Lower leg skin (tissue), 4 donors: ENCODE results near the gene PTPN2. TPM values are rescaled to one million over a fixed set of nuclear protein-coding genes. Genes with fewer than 3 reads are reported as not detected.
"Not testable (repeated sequence)": the region's sequence is repeated elsewhere in the genome, so short reads cannot be mapped to it uniquely, and the experiment has no call there.

Source experiments
- DNase-seq, 2 donors: peaks; one replicate each; pipeline ENCODE4 v3.0.0-alpha.2; 2019; ENCODE audit warnings: low spot score in 2 of 2
- H3K4me3 ChIP-seq: fragments of 200-600 bp; sonication (generic); 2 replicates; pipeline ENCODE4 v1.5.1; 2017; ENCODE audit warnings: mild to moderate bottlenecking, low read depth; ENCODE audit not compliant: poor library complexity, severe bottlenecking
- POLR2A ChIP-seq, 2 donors: fragments of 450-650 bp; IDR thresholded peaks; one replicate each; pipeline ENCODE4 v1.6.1; 2016 to 2017; ENCODE audit warnings: antibody characterized with exemption in 2 of 2, mild to moderate bottlenecking in 1 of 2, moderate library complexity in 1 of 2
- WGBS, 2 donors: methylation state at CpG; one replicate each; pipeline ENCODE4 v1.1.5; 2018; 5-methylcytosine and 5-hydroxymethylcytosine counted together
- intact Hi-C: fragments of 100-400 bp; cut with DNase I; formaldehyde crosslinking; loops from one replicate; pipeline ENCODE4 v1.15.0; 2023; ENCODE audit warnings: low total_unique reads
- total RNA-seq, 4 donors: library from RNA; depleted of rRNA; stranded (reverse); fragments of >200 nt; gene quantifications; one replicate each; pipeline ENCODE4 v1.1.0, GENCODE V29; 2016
- TF ChIP-seq, protein P1 (sequence below), 3 donors: fragments of 450-650 bp; IDR thresholded peaks; one replicate each; pipeline ENCODE4 v1.5.1; 2016; ENCODE audit warnings: antibody characterized with exemption in 3 of 3, mild to moderate bottlenecking in 3 of 3, moderate library complexity in 2 of 3

PTPN2 gene
- total RNA-seq, 4 donors from 2014 or later, result 26.0 to 53.2 (median 40.4) TPM

DNA sequence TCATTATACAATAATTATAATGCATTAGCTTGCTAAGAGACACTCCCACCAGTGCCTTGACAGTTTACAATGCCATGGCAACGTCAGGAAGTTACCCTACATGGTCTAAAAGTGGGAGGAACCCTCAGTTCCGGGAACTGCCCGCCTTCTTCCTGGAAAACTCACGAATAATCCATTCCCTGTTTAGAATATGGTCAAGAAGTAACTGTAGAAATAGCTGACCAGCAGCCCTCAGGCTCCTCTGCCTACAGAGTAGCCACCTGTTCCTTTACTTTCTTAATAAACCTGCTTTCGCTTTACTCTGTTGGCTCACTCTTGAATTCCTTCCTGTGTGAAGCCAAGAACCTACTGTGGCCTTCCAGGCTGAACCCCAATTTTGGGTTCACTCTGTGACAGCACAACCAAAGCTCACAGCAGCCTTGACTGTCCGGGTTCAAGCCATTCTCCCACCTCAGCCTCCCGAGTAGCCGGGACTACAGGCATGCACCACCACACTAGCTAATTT lies 20.0 kb upstream of the PTPN2 start:
- intact Hi-C loops, result no loop called here
- TF ChIP-seq, protein P1, sequence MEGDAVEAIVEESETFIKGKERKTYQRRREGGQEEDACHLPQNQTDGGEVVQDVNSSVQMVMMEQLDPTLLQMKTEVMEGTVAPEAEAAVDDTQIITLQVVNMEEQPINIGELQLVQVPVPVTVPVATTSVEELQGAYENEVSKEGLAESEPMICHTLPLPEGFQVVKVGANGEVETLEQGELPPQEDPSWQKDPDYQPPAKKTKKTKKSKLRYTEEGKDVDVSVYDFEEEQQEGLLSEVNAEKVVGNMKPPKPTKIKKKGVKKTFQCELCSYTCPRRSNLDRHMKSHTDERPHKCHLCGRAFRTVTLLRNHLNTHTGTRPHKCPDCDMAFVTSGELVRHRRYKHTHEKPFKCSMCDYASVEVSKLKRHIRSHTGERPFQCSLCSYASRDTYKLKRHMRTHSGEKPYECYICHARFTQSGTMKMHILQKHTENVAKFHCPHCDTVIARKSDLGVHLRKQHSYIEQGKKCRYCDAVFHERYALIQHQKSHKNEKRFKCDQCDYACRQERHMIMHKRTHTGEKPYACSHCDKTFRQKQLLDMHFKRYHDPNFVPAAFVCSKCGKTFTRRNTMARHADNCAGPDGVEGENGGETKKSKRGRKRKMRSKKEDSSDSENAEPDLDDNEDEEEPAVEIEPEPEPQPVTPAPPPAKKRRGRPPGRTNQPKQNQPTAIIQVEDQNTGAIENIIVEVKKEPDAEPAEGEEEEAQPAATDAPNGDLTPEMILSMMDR (IDR thresholded peaks at IDR 0.05), result no peak
- no peak for TF ChIP-seq POLR2A (IDR thresholded peaks at IDR 0.05)
- WGBS, 2 donors, result 72 to 74% methylated on average over 8 of the region's 8 CpGs
- H3K4me3 ChIP-seq, result no peak overlapping the region
- DNase-seq, result no peak

- H3K4me3 ChIP-seq, intact Hi-C loops, DNase-seq: not testable (repeated sequence)
- 93 to 96% methylated on average over 12 of the region's 12 CpGs for WGBS, 2 donors
Measured at GRCh38 chr18:12901208-12901607, 17.2 kb upstream of the PTPN2 start.

GRCh38 chr18:12896784-12897333 lies 12.8 kb upstream of the PTPN2 start:
- DNase-seq, intact Hi-C loops, H3K4me3 ChIP-seq: not testable (repeated sequence)
- WGBS, 2 donors, result 7 to 31% methylated on average over 32 of the region's 51 CpGs

GRCh38 chr18:12895626-12896025 lies 11.6 kb upstream of the PTPN2 start:
- TF ChIP-seq, protein P1 (IDR thresholded peaks at IDR 0.05), result no peak
- TF ChIP-seq POLR2A (IDR thresholded peaks at IDR 0.05), result no peak
- 73 to 78% methylated on average over 2 of the region's 2 CpGs for WGBS, 2 donors
- H3K4me3 ChIP-seq, result no peak overlapping the region
- intact Hi-C loops, result no loop called here
- DNase-seq, result no peak

DNA sequence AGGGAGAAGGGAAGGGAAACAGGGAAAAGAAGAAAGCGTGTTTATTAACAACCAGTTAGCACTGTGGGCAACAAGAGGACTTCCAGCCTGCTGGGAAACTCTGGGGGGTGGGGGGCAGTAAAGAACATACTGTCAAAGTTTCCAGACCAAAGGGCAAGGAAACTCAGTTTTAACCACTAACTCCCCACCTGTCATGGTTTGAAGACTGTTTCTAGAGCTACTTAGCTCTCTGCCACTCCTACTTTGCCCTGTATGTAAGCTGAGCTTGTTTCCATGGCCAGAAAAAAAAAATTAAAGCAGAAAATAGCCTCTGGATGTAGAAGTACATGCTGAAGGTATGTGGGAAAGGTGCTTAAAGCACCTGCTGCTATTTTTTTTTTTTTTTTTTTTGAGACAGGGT lies 11.0 kb upstream of the PTPN2 start:
- DNase-seq, result no peak
- intact Hi-C loops, result no loop called here
- 86 to 95% methylated on average over 1 of the region's 1 CpG for WGBS, 2 donors
- TF ChIP-seq POLR2A (IDR thresholded peaks at IDR 0.05), result no peak
- TF ChIP-seq, protein P1 (IDR thresholded peaks at IDR 0.05), result no peak
- H3K4me3 ChIP-seq, result no peak overlapping the region

GRCh38 chr18:12891561-12891960 lies 7.5 kb upstream of the PTPN2 start:
- 88 to 90% methylated on average over 6 of the region's 6 CpGs for WGBS, 2 donors
- intact Hi-C loops, result no loop called here
- TF ChIP-seq, protein P1 (IDR thresholded peaks at IDR 0.05), result no peak
- TF ChIP-seq POLR2A (IDR thresholded peaks at IDR 0.05), result no peak
- no peak for DNase-seq
- H3K4me3 ChIP-seq, result no peak overlapping the region

- DNase-seq, result no peak
- 92 to 94% methylated on average over 3 of the region's 3 CpGs for WGBS, 2 donors
- intact Hi-C loops, result no loop called here
Measured at GRCh38 chr18:12890964-12891363, 6.9 kb upstream of the PTPN2 start.

More at GRCh38 chr18:12890964-12891363, 6.9 kb upstream of the PTPN2 start:
- TF ChIP-seq, protein P1 (IDR thresholded peaks at IDR 0.05), result no peak
- TF ChIP-seq POLR2A (IDR thresholded peaks at IDR 0.05), result no peak
- no peak overlapping the region for H3K4me3 ChIP-seq
